ENCODE data around the gene COG5.

COG5 gene

GRCh38 chr7:107236862-107237261 is 326.9 kb downstream of the COG5 start:
- in situ Hi-C loops (cut with MboI; ENCODE audit: low pct_unique_long_range_greater_than_20kb, low sequenced_read_pairs, unreplicated experiment) = no loop called here
- TF ChIP-seq CTCF (IDR thresholded peaks at IDR 0.05; ENCODE audit: extremely low read depth, insufficient read depth, missing control alignments) = no peak
- no peak for DNase-seq (ENCODE audit: low spot score)

GRCh38 chr7:107234436-107234835 is 329.3 kb downstream of the COG5 start:
- in situ Hi-C loops (cut with MboI; ENCODE audit: low pct_unique_long_range_greater_than_20kb, low sequenced_read_pairs, unreplicated experiment) = no loop called here
- TF ChIP-seq CTCF (IDR thresholded peaks at IDR 0.05; ENCODE audit: extremely low read depth, insufficient read depth, missing control alignments) = no peak
- no peak for DNase-seq (ENCODE audit: low spot score)

GRCh38 chr7:107233981-107234380 is 329.7 kb downstream of the COG5 start:
- no peak for DNase-seq (ENCODE audit: low spot score)
- in situ Hi-C loops (cut with MboI; ENCODE audit: low pct_unique_long_range_greater_than_20kb, low sequenced_read_pairs, unreplicated experiment) = no loop called here
- TF ChIP-seq CTCF (IDR thresholded peaks at IDR 0.05; ENCODE audit: extremely low read depth, insufficient read depth, missing control alignments) = no peak

- peak; percentile 15 for TF ChIP-seq CTCF (IDR thresholded peaks at IDR 0.05; ENCODE audit: extremely low read depth, insufficient read depth, missing control alignments)
- no peak for DNase-seq (ENCODE audit: low spot score)
Observed at GRCh38 chr7:107233174-107233573, 330.5 kb downstream of the COG5 start.

GRCh38 chr7:107232568-107233090 is 331.1 kb downstream of the COG5 start:
- in situ Hi-C loops (cut with MboI; ENCODE audit: low pct_unique_long_range_greater_than_20kb, low sequenced_read_pairs, unreplicated experiment) = no loop called here
- no peak for DNase-seq (ENCODE audit: low spot score)
- TF ChIP-seq CTCF (IDR thresholded peaks at IDR 0.05; ENCODE audit: extremely low read depth, insufficient read depth, missing control alignments) = no peak

More at GRCh38 chr7:107233174-107233573, 330.5 kb downstream of the COG5 start:
- in situ Hi-C loops (cut with MboI; ENCODE audit: low pct_unique_long_range_greater_than_20kb, low sequenced_read_pairs, unreplicated experiment) = no loop called here

- no peak for TF ChIP-seq CTCF (IDR thresholded peaks at IDR 0.05; ENCODE audit: extremely low read depth, insufficient read depth, missing control alignments)
- DNase-seq (ENCODE audit: low spot score) = no peak
- in situ Hi-C loops (cut with MboI; ENCODE audit: low pct_unique_long_range_greater_than_20kb, low sequenced_read_pairs, unreplicated experiment) = no loop called here
Observed at GRCh38 chr7:107230334-107230733, 333.4 kb downstream of the COG5 start.

GRCh38 chr7:107228291-107228690 is 335.4 kb downstream of the COG5 start:
- DNase-seq (ENCODE audit: low spot score) = no peak
- in situ Hi-C loops (cut with MboI; ENCODE audit: low pct_unique_long_range_greater_than_20kb, low sequenced_read_pairs, unreplicated experiment) = no loop called here
- TF ChIP-seq CTCF (IDR thresholded peaks at IDR 0.05; ENCODE audit: extremely low read depth, insufficient read depth, missing control alignments) = no peak

All from GM13977 (cell line).